Tracheal epithelial cell (primary cell): ENCODE measurements around the gene RPS15. TPM values are rescaled to one million over a fixed set of nuclear protein-coding genes. Genes with fewer than 3 reads are reported as not detected.

Experiments
- total RNA-seq: library from RNA; depleted of rRNA; stranded (reverse); fragments of >200 nt; gene quantifications from 2 replicates; pipeline ENCODE4 v1.2.1, GENCODE V29; 2014

Gene RPS15
- total RNA-seq = 588 and 889 TPM in 2 replicates

GRCh38 chr19:1438035-1438932 is at the start of gene RPS15:
Gene RPS15, plus strand, starts transcription at chr19:1438396. Its CDS starts 30 bp downstream, at chr19:1438426.

GRCh38 chr19:1401138-1401888 is 36.9 kb upstream of the RPS15 start, which contains the start of gene GAMT:
Gene GAMT, minus strand, starts transcription at chr19:1401542. Its CDS starts 66 bp downstream, at chr19:1401476.

GRCh38 chr19:1407528-1408299 is 30.5 kb upstream of the RPS15 start, which contains the start of gene DAZAP1:
Gene DAZAP1, plus strand, starts transcription at chr19:1407586. Its CDS starts 188 bp downstream, at chr19:1407774.

GRCh38 chr19:1449467-1450442 is 11.6 kb downstream of the RPS15 start, which contains the start of gene APC2:
Gene APC2, plus strand, starts transcription at chr19:1450121. Its CDS starts 2,881 bp downstream, at chr19:1453002.

GRCh38 chr19:1478934-1479707 is 40.9 kb downstream of the RPS15 start, which contains the start of gene C19orf25:
Gene C19orf25, minus strand, starts transcription at chr19:1479215. Its CDS starts 312 bp downstream, at chr19:1478903.

Other genes with a start within 250 kb of the RPS15 start
- 131 and 132 TPM in 2 replicates for gene STK11, start 232.6 kb upstream of the RPS15 start, total RNA-seq
- gene CBARP, start 200.4 kb upstream of the RPS15 start, total RNA-seq = 4.0 and 7.5 TPM in 2 replicates
- gene ATP5F1D, start 196.6 kb upstream of the RPS15 start, total RNA-seq = 13.9 and 21.4 TPM in 2 replicates
- gene MIDN, start 189.8 kb upstream of the RPS15 start, total RNA-seq = 12.8 and 30.7 TPM in 2 replicates
- 114 and 137 TPM in 2 replicates for gene CIRBP, start 169.1 kb upstream of the RPS15 start, total RNA-seq
- 37.3 and 46.0 TPM in 2 replicates for gene FAM174C, start 162.9 kb upstream of the RPS15 start, total RNA-seq
- gene EFNA2, start 152.5 kb upstream of the RPS15 start, total RNA-seq = not detected in 2 replicates
- gene NDUFS7, start 54.5 kb upstream of the RPS15 start, total RNA-seq = 104 and 113 TPM in 2 replicates
- 25.4 and 48.9 TPM in 2 replicates for gene GAMT, start 36.9 kb upstream of the RPS15 start, total RNA-seq
- 76.1 and 80.6 TPM in 2 replicates for gene DAZAP1, start 30.8 kb upstream of the RPS15 start, total RNA-seq
- gene APC2, start 11.7 kb downstream of the RPS15 start, total RNA-seq = 0.21 and 0.24 TPM in 2 replicates
- 33.7 and 37.8 TPM in 2 replicates for gene C19orf25, start 40.8 kb downstream of the RPS15 start, total RNA-seq
- gene PCSK4, start 52.0 kb downstream of the RPS15 start, total RNA-seq = 0.43 and 3.4 TPM in 2 replicates
- 4.1 and 4.3 TPM in 2 replicates for gene REEP6, start 52.8 kb downstream of the RPS15 start, total RNA-seq
- 4.5 and 8.9 TPM in 2 replicates for gene ADAMTSL5, start 74.6 kb downstream of the RPS15 start, total RNA-seq
- gene PLK5, start 85.7 kb downstream of the RPS15 start, total RNA-seq = not detected in 2 replicates
- 81.6 and 161 TPM in 2 replicates for gene MEX3D, start 129.9 kb downstream of the RPS15 start, total RNA-seq
- gene MBD3, start 154.5 kb downstream of the RPS15 start, total RNA-seq = 77.8 and 82.7 TPM in 2 replicates
- 75.7 and 76.4 TPM in 2 replicates for gene UQCR11, start 167.1 kb downstream of the RPS15 start, total RNA-seq
- 114 and 129 TPM in 2 replicates for gene TCF3, start 214.2 kb downstream of the RPS15 start, total RNA-seq